Nephron (organoid): ENCODE results near the gene GPR152.
"Not testable (repeated sequence)": the region's sequence is repeated elsewhere in the genome, so short reads cannot be mapped to it uniquely, and the experiment has no call there.

Experiments
- H3K27ac Mint-ChIP-seq, 3 experiments: 2 replicates each; pipeline ENCODE4 v1.8.0; 2020; ENCODE audit warnings: mixed read lengths in 3 of 3, mild to moderate bottlenecking in 2 of 3, moderate library complexity in 1 of 3
- H3K27me3 Mint-ChIP-seq: 2 replicates; pipeline ENCODE4 v1.8.0; 2021; ENCODE audit warnings: low read depth, mild to moderate bottlenecking, moderate library complexity, mixed read lengths
- H3K36me3 Mint-ChIP-seq: 2 replicates; pipeline ENCODE4 v1.8.0; 2020; ENCODE audit warnings: low read depth, mixed read lengths
- H3K4me1 Mint-ChIP-seq: 2 replicates; pipeline ENCODE4 v1.8.0; 2020; ENCODE audit warnings: mixed read lengths
- H3K4me3 Mint-ChIP-seq, 3 experiments: 2 replicates each; pipeline ENCODE4 v1.8.0; 2020; ENCODE audit warnings: mild to moderate bottlenecking in 3 of 3, mixed read lengths in 3 of 3, moderate library complexity in 2 of 3
- H3K9me3 Mint-ChIP-seq: 2 replicates; pipeline ENCODE4 v1.8.0; 2020; ENCODE audit warnings: mixed read lengths
- TF ChIP-seq, protein P1 (sequence below), 3 experiments: fragments of 200-600 bp; sonication (generic); IDR thresholded peaks; one replicate each; pipeline ENCODE4 v1.5.0; 2021; ENCODE audit warnings: antibody characterized with exemption in 3 of 3; ENCODE audit not compliant: unreplicated experiment in 3 of 3

Gene GPR152

DNA sequence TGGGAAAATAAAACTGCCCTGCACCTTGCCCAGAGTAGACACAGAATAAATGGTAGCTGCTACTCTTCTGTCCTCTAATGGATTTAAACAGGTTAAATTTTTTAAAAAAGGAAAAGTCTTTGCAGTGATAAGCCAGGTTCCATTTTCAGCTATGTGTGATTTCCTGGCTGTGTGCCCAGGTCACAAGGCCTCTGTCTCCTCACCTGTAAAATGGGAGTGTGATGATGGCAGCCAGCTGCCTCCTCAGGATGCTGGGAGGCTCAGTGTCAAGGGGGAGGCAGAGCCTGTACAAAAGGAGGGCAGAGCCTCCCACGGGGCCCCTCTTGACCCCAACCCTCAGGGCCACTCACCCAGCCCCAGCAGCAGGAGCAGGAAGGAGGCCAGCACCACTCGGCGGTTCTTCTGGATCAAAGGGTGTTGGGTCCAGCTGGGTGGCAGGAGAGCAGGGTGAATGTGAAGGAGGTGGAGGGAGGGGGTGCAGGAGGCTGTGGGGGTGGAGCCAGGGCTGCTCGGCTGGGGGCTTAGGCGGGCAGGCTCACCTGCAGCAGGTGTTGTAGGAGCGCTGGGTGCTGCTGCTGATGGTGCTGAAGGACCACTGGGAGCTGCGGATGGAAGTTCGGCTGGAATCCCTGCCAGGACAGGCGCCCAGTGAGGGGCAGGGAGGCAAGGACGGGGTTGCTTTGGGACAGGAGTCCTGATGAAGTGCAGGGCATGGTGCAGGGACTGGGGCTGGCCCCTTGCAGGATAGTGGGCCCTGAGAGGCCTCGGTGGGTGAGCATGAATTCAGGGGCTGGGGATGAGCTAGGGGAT lies 14.6 kb upstream of the GPR152 start:
- Mint-ChIP-seq H3K4me1 (peaks cover 6% of the 10 kb centered on the region), H3K9me3 (no peaks in the 10 kb centered on the region), H3K4me3 (peak overlapping the region; percentile 91 to 95 (median 95)), H3K27me3 (no peaks in the 10 kb centered on the region), H3K36me3 (no peaks in the 10 kb centered on the region), H3K27ac (peak overlapping the region; percentile 30 to 92 (median 50))
- TF ChIP-seq, protein P1, sequence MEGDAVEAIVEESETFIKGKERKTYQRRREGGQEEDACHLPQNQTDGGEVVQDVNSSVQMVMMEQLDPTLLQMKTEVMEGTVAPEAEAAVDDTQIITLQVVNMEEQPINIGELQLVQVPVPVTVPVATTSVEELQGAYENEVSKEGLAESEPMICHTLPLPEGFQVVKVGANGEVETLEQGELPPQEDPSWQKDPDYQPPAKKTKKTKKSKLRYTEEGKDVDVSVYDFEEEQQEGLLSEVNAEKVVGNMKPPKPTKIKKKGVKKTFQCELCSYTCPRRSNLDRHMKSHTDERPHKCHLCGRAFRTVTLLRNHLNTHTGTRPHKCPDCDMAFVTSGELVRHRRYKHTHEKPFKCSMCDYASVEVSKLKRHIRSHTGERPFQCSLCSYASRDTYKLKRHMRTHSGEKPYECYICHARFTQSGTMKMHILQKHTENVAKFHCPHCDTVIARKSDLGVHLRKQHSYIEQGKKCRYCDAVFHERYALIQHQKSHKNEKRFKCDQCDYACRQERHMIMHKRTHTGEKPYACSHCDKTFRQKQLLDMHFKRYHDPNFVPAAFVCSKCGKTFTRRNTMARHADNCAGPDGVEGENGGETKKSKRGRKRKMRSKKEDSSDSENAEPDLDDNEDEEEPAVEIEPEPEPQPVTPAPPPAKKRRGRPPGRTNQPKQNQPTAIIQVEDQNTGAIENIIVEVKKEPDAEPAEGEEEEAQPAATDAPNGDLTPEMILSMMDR (IDR thresholded peaks at IDR 0.05; ENCODE audit: unreplicated experiment in 3 of 3) = no peak

DNA sequence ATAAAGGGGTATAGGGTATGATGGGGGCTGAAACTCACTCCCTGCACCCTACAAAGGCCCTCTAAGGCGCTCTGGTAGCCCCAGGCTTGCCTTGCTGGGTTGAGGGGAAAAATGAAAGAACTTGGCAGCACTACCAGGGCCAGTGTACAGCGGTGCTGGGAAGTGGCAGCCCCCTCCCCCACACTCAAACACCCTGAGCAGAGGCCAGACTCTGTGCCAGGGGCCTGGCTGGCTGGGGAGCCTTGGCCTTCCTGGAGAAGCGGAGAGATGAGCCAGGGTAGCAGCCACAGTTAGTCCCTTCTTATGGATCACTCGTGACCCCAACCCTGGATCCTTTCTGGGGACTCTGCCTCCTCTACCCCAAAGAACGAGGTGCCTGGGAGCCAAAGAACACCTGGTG lies 13.8 kb upstream of the GPR152 start:
- TF ChIP-seq, protein P1 (IDR thresholded peaks at IDR 0.05; ENCODE audit: unreplicated experiment in 3 of 3) = no peak
- H3K27ac Mint-ChIP-seq = peak overlapping the region in 1 of 3 experiments; percentile 30
- H3K36me3 Mint-ChIP-seq = no peaks in the 10 kb centered on the region
- no peaks in the 10 kb centered on the region for H3K9me3 Mint-ChIP-seq
- no peaks in the 10 kb centered on the region for H3K27me3 Mint-ChIP-seq
- H3K4me3 Mint-ChIP-seq = peak overlapping the region; percentile 69 to 95 (median 91)
- peaks cover 6% of the 10 kb centered on the region for H3K4me1 Mint-ChIP-seq

DNA sequence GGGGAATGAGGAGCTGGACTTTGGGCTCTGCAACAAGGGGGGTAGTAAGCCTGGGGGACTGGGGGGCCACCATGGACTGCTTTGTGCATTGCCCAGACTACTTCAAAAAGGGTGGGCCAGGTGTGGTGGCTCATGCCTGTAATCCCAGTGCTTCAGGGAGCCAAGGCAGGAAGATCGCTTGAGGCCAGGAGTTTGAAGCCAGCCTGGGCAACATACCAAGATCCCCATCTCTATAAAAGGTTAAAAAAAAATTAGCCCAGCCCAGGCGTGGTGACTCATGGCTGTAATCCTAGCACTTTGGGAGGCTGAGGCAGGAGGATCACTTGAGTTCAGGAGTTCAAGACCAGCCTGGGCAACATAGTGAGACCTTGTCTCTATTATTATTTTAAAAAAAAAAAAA lies 13.0 kb upstream of the GPR152 start:
- H3K4me3 Mint-ChIP-seq = peak overlapping the region; percentile 81
- not testable (repeated sequence) for H3K9me3 Mint-ChIP-seq, H3K4me1 Mint-ChIP-seq, H3K27me3 Mint-ChIP-seq, H3K36me3 Mint-ChIP-seq
- H3K27ac Mint-ChIP-seq = peak overlapping the region; percentile 51 to 88 (median 73)

DNA sequence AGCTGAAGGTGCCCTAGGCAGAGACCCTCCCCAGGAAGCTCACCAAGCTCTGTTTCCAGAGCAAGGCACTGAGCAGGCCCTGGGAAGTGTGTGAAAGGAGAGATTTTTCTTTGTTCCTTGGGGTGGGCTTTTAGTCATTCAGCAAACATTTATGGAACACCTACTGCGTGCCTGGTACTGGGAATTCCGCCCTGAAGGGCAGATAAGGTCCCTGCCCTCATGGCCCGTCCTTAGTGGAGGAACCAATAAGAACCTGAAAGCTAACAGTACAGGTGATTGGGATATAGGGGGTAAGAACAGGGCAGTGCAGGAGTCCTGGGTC lies 12.6 kb upstream of the GPR152 start:
- H3K27me3 Mint-ChIP-seq = no peaks in the 10 kb centered on the region
- H3K4me1 Mint-ChIP-seq = peaks cover 6% of the 10 kb centered on the region
- no peaks in the 10 kb centered on the region for H3K36me3 Mint-ChIP-seq
- TF ChIP-seq, protein P1 (IDR thresholded peaks at IDR 0.05; ENCODE audit: unreplicated experiment in 3 of 3) = no peak
- peak overlapping the region; percentile 81 for H3K4me3 Mint-ChIP-seq
- no peaks in the 10 kb centered on the region for H3K9me3 Mint-ChIP-seq
- H3K27ac Mint-ChIP-seq = peak overlapping the region; percentile 51 to 88 (median 73)

DNA sequence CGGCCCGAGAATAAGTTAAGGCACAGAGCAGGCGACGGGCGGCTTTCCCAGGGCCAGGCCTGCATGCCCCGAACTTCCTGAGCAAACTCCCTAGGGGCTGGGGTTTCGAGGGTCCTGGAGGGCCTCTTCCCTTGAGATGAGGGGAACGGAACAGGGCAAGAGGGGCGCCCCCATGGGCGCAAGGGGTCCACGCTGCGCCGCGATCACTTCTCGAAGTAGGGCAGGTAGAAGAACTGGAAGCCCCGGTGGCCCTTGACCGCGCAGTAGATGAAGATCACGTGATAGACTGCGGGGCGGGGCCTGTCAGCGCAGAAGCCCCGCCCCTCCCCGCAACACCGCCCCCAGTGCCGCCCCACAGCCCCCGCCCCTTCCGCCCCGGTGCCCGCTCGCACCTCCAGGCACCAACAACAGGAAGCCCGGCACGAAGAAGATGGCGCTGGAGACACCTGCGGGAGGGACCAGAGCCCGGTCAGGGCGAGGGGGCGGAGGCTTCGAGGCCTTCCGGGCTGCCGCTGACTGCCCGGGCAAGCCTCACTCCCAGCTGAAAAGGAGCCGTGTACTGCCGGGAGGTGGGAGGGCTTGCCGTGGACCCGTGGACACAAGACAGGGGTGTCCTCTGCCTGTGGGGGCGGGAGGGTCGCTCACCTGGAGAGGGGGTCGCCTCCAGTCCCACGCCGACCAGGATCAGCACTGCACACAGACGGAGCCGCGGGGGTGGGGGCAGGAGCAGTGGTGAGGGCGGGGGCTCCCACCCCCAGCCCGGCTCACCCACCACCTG lies 12.1 kb upstream of the GPR152 start:
- H3K27me3 Mint-ChIP-seq = no peaks in the 10 kb centered on the region
- H3K27ac Mint-ChIP-seq = peak overlapping the region; percentile 61 to 88 (median 75)
- no peaks in the 10 kb centered on the region for H3K36me3 Mint-ChIP-seq
- TF ChIP-seq, protein P1 (IDR thresholded peaks at IDR 0.05; ENCODE audit: unreplicated experiment in 3 of 3) = no peak
- peaks cover 6% of the 10 kb centered on the region for H3K4me1 Mint-ChIP-seq
- H3K4me3 Mint-ChIP-seq = peak overlapping the region; percentile 78 to 81 (median 81)
- H3K9me3 Mint-ChIP-seq = no peaks in the 10 kb centered on the region

DNA sequence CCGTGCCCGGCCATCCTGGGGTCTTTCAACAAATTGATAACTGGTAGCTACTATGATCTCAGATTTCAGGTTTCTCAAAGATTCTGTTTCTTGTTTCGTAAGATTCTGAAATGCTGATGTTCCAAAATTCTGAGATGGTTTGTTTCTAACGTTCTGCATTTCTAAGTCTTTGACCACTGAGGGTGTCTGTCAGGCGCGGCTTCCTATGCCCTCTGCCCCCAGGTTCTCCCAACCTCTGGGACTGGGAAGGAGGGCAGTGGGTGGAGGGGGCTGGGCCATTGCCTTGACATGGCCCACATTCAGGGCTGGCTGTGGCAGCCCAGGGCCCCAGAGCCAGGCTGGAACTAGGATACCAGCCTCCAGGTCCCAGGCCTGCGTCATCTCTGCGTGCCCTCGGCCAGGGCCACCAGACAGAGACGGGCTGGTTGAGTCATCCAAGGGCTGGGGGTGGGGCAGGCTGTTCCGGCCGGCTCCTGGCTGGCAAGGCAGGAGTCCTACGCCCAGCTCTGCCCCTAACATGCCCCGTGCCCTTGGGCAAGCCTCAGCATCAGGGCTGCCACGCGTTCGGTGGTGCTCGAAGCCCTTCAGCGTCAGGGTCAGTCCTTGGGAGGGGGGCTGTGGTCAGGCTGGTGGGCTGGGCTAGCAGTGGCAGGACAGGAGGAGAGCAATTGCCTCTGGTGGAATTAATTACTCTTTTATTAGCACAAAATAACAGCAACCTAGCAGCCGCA lies 11.3 kb upstream of the GPR152 start:
- peaks cover 6% of the 10 kb centered on the region for H3K4me1 Mint-ChIP-seq
- H3K27ac Mint-ChIP-seq = peak overlapping the region; percentile 61 to 88 (median 75)
- H3K4me3 Mint-ChIP-seq = peak overlapping the region; percentile 78 to 81 (median 81)
- no peaks in the 10 kb centered on the region for H3K27me3 Mint-ChIP-seq
- TF ChIP-seq, protein P1 (IDR thresholded peaks at IDR 0.05; ENCODE audit: unreplicated experiment in 3 of 3) = no peak
- no peaks in the 10 kb centered on the region for H3K36me3 Mint-ChIP-seq
- no peaks in the 10 kb centered on the region for H3K9me3 Mint-ChIP-seq
